ENCODE results near the gene GTF2IRD1.

GRCh38 chr7:74506325-74506724 is 52.6 kb downstream of the GTF2IRD1 start:
- TF ChIP-seq CTCF (IDR thresholded peaks at IDR 0.05) (no peak), POLR2A (IDR thresholded peaks at IDR 0.05) (no peak)
